ENCODE measurements around the gene KCNN4.
"Not testable (repeated sequence)": the region's sequence is repeated elsewhere in the genome, so short reads cannot be mapped to it uniquely, and the experiment has no call there.

The KCNN4 gene

DNA sequence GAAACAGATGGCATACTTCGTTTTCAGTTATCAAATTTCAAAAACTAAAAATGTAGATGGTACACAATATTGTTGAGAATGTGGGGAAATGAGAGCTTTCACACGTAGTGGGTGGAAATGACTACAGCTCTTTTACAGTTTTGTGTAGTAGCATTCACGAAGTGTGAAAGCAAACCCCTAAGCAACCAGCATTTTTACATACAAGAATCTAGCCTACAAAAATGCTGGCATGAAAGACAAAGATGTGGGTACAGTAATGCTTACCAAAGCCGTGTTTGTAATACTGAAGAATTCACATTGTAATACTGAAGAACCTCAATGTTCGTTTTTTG, 40.1 kb upstream of the KCNN4 start:
- no peak overlapping the region for H2AFZ ChIP-seq (ENCODE audit: low read depth, low read length)

DNA sequence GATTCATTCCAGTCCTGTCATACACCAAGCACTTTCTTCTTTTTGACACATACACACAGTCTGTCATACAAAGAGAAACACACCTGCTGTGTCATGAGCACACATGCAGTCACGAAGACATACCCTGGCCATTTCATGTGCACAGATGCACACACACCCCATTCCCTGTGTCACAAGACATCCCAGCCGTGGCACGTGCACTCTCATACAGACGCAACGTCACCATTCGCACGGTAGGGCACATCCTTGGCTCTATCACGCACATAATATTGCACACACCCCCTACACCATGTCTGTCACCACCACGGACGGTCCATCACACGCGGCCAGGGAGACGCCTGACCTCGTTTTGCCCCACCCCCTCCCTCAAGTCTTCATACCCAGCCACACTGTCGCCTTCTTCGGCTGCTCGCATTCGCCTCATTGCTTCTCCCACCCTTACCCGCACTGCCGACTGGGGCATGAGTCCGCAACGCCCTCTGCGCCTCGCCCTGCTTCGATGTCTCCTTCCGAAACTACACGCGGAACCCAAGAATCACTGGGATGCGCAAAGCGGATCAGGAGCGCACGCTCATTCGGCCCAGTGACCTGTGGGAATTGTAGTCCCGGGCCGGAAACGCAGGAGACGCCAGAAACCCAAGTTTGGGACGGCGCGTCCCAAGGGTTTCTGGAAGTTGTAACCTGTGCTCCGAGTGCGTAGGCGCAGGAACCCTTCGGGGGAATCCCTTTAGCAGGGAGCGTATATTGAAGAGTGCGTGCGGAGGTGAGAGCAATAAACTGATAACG, 39.5 kb upstream of the KCNN4 start:
- TF ChIP-seq CTCF (IDR thresholded peaks at IDR 0.05; ENCODE audit: low read depth, low read length) = no peak
- TF ChIP-seq EZH2phosphoT487 (IDR thresholded peaks at IDR 0.05; ENCODE audit: low read depth) = no peak
- Histone ChIP-seq H3K27me3 (ENCODE audit: low read depth, low read length) (no peaks in the 10 kb centered on the region), H3K9ac (ENCODE audit: low read length) (no peak overlapping the region), H3K36me3 (replicated peaks; ENCODE audit: low read depth, low read length) (no peaks in the 10 kb centered on the region), H3K27ac (ENCODE audit: low read length) (no peak overlapping the region), H3K4me1 (ENCODE audit: low read length) (no peaks in the 10 kb centered on the region), H4K20me1 (ENCODE audit: insufficient read depth, low read length) (no peaks in the 10 kb centered on the region), H3K4me2 (ENCODE audit: low read length) (no peak overlapping the region), H3K9me3 (ENCODE audit: insufficient read depth, low read length) (0 out of 2 replicates have a peak, but pooled peaks cover 2% of the 10 kb centered on the region), H3K4me3 (ENCODE audit: low read length) (no peak overlapping the region), H3K79me2 (ENCODE audit: low read length) (no peaks in the 10 kb centered on the region), H2AFZ (ENCODE audit: low read depth, low read length) (no peak overlapping the region)

More for the DNA sequence above, 40.1 kb upstream of the KCNN4 start:
- Histone ChIP-seq H3K4me1 (ENCODE audit: low read length) (no peaks in the 10 kb centered on the region), H3K27me3 (ENCODE audit: low read depth, low read length) (no peaks in the 10 kb centered on the region), H4K20me1 (ENCODE audit: insufficient read depth, low read length) (no peaks in the 10 kb centered on the region), H3K9ac (ENCODE audit: low read length) (no peak overlapping the region), H3K36me3 (replicated peaks; ENCODE audit: low read depth, low read length) (no peaks in the 10 kb centered on the region), H3K9me3 (ENCODE audit: insufficient read depth, low read length) (0 out of 2 replicates have a peak, but pooled peaks cover 2% of the 10 kb centered on the region), H3K4me2 (ENCODE audit: low read length) (no peak overlapping the region), H3K4me3 (ENCODE audit: low read length) (no peak overlapping the region), H3K79me2 (ENCODE audit: low read length) (no peaks in the 10 kb centered on the region), H3K27ac (ENCODE audit: low read length) (no peak overlapping the region)
- no peak for TF ChIP-seq CTCF (IDR thresholded peaks at IDR 0.05; ENCODE audit: low read depth, low read length)
- no peak for TF ChIP-seq EZH2phosphoT487 (IDR thresholded peaks at IDR 0.05; ENCODE audit: low read depth)

- TF ChIP-seq CTCF (IDR thresholded peaks at IDR 0.05; ENCODE audit: low read depth, low read length) (no peak), EZH2phosphoT487 (IDR thresholded peaks at IDR 0.05; ENCODE audit: low read depth) (no peak)
- Histone ChIP-seq H3K9ac (ENCODE audit: low read length) (no peak overlapping the region), H4K20me1 (ENCODE audit: insufficient read depth, low read length) (no peaks in the 10 kb centered on the region), H3K27me3 (ENCODE audit: low read depth, low read length) (no peaks in the 10 kb centered on the region), H3K36me3 (replicated peaks; ENCODE audit: low read depth, low read length) (no peaks in the 10 kb centered on the region), H3K27ac (ENCODE audit: low read length) (no peak overlapping the region), H3K9me3 (ENCODE audit: insufficient read depth, low read length) (0 out of 2 replicates have a peak, but pooled peaks cover 2% of the 10 kb centered on the region), H3K4me1 (ENCODE audit: low read length) (peaks cover 7% of the 10 kb centered on the region), H3K4me2 (ENCODE audit: low read length) (no peak overlapping the region), H3K4me3 (ENCODE audit: low read length) (no peak overlapping the region), H2AFZ (ENCODE audit: low read depth, low read length) (no peak overlapping the region), H3K79me2 (ENCODE audit: low read length) (no peaks in the 10 kb centered on the region)
Measured at GRCh38 chr19:43818500-43818899, 37.7 kb upstream of the KCNN4 start.

DNA sequence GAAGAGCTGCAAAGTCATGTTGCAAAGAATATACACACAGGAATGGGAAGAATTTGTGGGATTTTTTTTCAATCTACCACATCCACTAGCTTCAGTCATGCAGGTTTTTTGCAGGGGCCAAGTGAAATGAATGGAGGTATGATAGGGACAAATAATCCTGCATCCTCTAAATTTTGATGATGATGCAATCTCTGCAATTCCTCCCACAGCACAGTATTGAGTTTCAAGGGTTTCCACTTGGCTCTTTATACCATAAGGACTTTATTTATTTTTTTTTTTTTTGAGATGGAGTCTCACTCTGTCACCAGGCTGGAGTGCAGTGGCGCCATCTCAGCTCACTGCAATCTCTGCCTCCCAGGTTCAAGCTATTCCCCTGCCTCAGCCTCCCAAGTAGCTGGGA, 36.7 kb upstream of the KCNN4 start:
- H4K20me1 ChIP-seq (ENCODE audit: insufficient read depth, low read length); H2AFZ ChIP-seq (ENCODE audit: low read depth, low read length); H3K4me3 ChIP-seq (ENCODE audit: low read length); H3K9me3 ChIP-seq (ENCODE audit: insufficient read depth, low read length); H3K27ac ChIP-seq (ENCODE audit: low read length); H3K36me3 ChIP-seq (replicated peaks; ENCODE audit: low read depth, low read length); H3K9ac ChIP-seq (ENCODE audit: low read length); H3K4me2 ChIP-seq (ENCODE audit: low read length); H3K27me3 ChIP-seq (ENCODE audit: low read depth, low read length); H3K4me1 ChIP-seq (ENCODE audit: low read length); H3K79me2 ChIP-seq (ENCODE audit: low read length): not testable (repeated sequence)
